IMR-90 (cell line): Measurements from ENCODE around the gene FBN1. TPM values are rescaled to one million over a fixed set of nuclear protein-coding genes. Genes with fewer than 3 reads are reported as not detected.

ENCODE experiments used
- ATAC-seq: fragments of 200-7000 bp; cut with Tn5 transposase; 2 replicates; pipeline ENCODE4 v1.9.1; 2020; ENCODE audit warnings: low read depth, mild to moderate bottlenecking, moderate library complexity
- BruUV-seq: library from RNA; stranded (reverse); fragments of 400-500 nt; replicated peaks from 2 replicates; lab custom pipeline; 2021; lab: Mats Ljungman, UMichigan
- CTCF ChIA-PET: fragments of 300-600 bp; formaldehyde crosslinking; extraction: SDS; loops from one replicate; lab custom pipeline; 2021; ENCODE audit warnings: antibody characterized with exemption; lab: Yijun Ruan, JAX
- POLR2A ChIA-PET: fragments of 300-600 bp; sonication (Branson Sonifier 250); formaldehyde crosslinking; loops from one replicate; lab custom pipeline; 2022; ENCODE audit warnings: antibody characterized with exemption; ENCODE audit not compliant: unreplicated experiment; lab: Charles Lee
- DNase-seq: peaks from one replicate; pipeline ENCODE4 v3.0.0; 2013
- H2AFZ ChIP-seq: replicated peaks from 2 replicates; pipeline ENCODE3; 2013; ENCODE audit warnings: low read length, mild to moderate bottlenecking; ENCODE audit not compliant: poor library complexity
- H2AK5ac ChIP-seq: 2 replicates; pipeline ENCODE4 v1.6.1; 2013; ENCODE audit warnings: low read depth, low read length, inconsistent platforms
- H2AK9ac ChIP-seq: replicated peaks from 2 replicates; pipeline ENCODE3; 2013; ENCODE audit warnings: mild to moderate bottlenecking, low read depth, low read length, moderate library complexity; ENCODE audit not compliant: poor library complexity
- H2BK120ac ChIP-seq: 2 replicates; pipeline ENCODE4 v1.6.1; 2013; ENCODE audit warnings: low read depth, low read length, inconsistent platforms
- H2BK15ac ChIP-seq: 3 replicates; pipeline ENCODE4 v1.6.1; 2013; ENCODE audit warnings: low read depth, low read length, inconsistent platforms
- H2BK20ac ChIP-seq: 2 replicates; pipeline ENCODE4 v1.6.1; 2013; ENCODE audit warnings: low read depth, mild to moderate bottlenecking, inconsistent platforms, low read length, moderate library complexity
- H2BK5ac ChIP-seq: 2 replicates; pipeline ENCODE4 v1.6.1; 2013; ENCODE audit warnings: mild to moderate bottlenecking, low read depth, low read length, inconsistent platforms; ENCODE audit not compliant: poor library complexity, severe bottlenecking
- H3K14ac ChIP-seq: replicated peaks from 2 replicates; pipeline ENCODE4 v1.6.1; 2013; ENCODE audit warnings: low read depth, low read length, inconsistent platforms
- H3K18ac ChIP-seq: 2 replicates; pipeline ENCODE4 v1.6.1; 2013; ENCODE audit warnings: low read depth, low read length, control low read depth
- H3K23ac ChIP-seq: 2 replicates; pipeline ENCODE4 v1.6.1; 2013; ENCODE audit warnings: low read depth, low read length, inconsistent platforms
- H3K27ac ChIP-seq: 2 replicates; pipeline ENCODE4 v1.5.1; 2013; ENCODE audit warnings: mild to moderate bottlenecking, control low read depth, low read length; ENCODE audit not compliant: insufficient read depth
- H3K27me3 ChIP-seq: 2 replicates; pipeline ENCODE4 v1.6.1; 2013; ENCODE audit warnings: low read length; ENCODE audit not compliant: control insufficient read depth, insufficient read depth
- H3K36me3 ChIP-seq: 2 replicates; pipeline ENCODE4 v1.6.1; 2013; ENCODE audit warnings: low read length, mixed read lengths; ENCODE audit not compliant: control insufficient read depth, insufficient read depth
- H3K4ac ChIP-seq: 2 replicates; pipeline ENCODE4 v1.6.1; 2013; ENCODE audit warnings: low read depth, low read length, inconsistent platforms
- H3K4me1 ChIP-seq: 2 replicates; pipeline ENCODE4 v1.6.1; 2013; ENCODE audit warnings: low read length, mixed read lengths; ENCODE audit not compliant: control insufficient read depth, insufficient read depth
- H3K4me2 ChIP-seq: 2 replicates; pipeline ENCODE4 v1.6.1; 2013; ENCODE audit warnings: low read depth, mild to moderate bottlenecking, control low read depth, low read length, moderate library complexity
- H3K4me3 ChIP-seq: 2 replicates; pipeline ENCODE4 v1.5.1; 2013; ENCODE audit warnings: low read depth, mild to moderate bottlenecking, control low read depth, low read length, moderate library complexity; ENCODE audit not compliant: insufficient read depth
- H3K56ac ChIP-seq: 2 replicates; pipeline ENCODE4 v1.6.1; 2013; ENCODE audit warnings: low read length, inconsistent platforms; ENCODE audit not compliant: insufficient read depth; ENCODE audit errors: extremely low read depth
- H3K79me1 ChIP-seq, 2 experiments: 2 replicates each; pipeline ENCODE4 v1.6.1; 2013; ENCODE audit warnings: low read length in 2 of 2, inconsistent platforms in 1 of 2, low read depth in 1 of 2
- H3K9ac ChIP-seq: 2 replicates; pipeline ENCODE4 v1.6.1; 2013; ENCODE audit warnings: low read depth, low read length, control low read depth
- H3K9me1 ChIP-seq: 2 replicates; pipeline ENCODE4 v1.6.1; 2013; ENCODE audit warnings: low read length, inconsistent platforms; ENCODE audit not compliant: insufficient read depth
- H3K9me3 ChIP-seq: 2 replicates; pipeline ENCODE4 v1.6.1; 2013; ENCODE audit warnings: low read length; ENCODE audit not compliant: control insufficient read depth, insufficient read depth
- H4K20me1 ChIP-seq: 2 replicates; pipeline ENCODE4 v1.6.1; 2013; ENCODE audit warnings: low read length, inconsistent platforms; ENCODE audit not compliant: insufficient read depth
- H4K5ac ChIP-seq: 2 replicates; pipeline ENCODE4 v1.6.1; 2013; ENCODE audit warnings: mild to moderate bottlenecking, low read depth, low read length, control low read depth
- H4K8ac ChIP-seq, 2 experiments: 2 replicates each; pipeline ENCODE4 v1.6.1; 2013; ENCODE audit warnings: low read depth in 2 of 2, low read length in 2 of 2, control low read depth in 1 of 2, inconsistent platforms in 1 of 2
- H4K91ac ChIP-seq: 2 replicates; pipeline ENCODE4 v1.6.1; 2013; ENCODE audit warnings: low read depth, low read length, inconsistent platforms; ENCODE audit not compliant: insufficient read depth
- RFX5 ChIP-seq: IDR thresholded peaks from 2 replicates; pipeline ENCODE4 v1.8.0; 2012; ENCODE audit warnings: low read depth, mild to moderate bottlenecking, low read length, moderate library complexity
- WGBS, 2 experiments: methylation state at CpG; one replicate each; pipeline versions ENCODE4 v1.1.5 to v1.1.7; 2013; ENCODE audit warnings: missing lambda C conversion rate in 2 of 2; ENCODE audit not compliant: insufficient read length in 1 of 2; ENCODE audit errors: extremely low coverage in 2 of 2; 5-methylcytosine and 5-hydroxymethylcytosine counted together
- dilution Hi-C: fragments of 300-500 bp; cut with HindIII; formaldehyde crosslinking; loops from one replicate; pipeline ENCODE4 v1.14.3; 2018; ENCODE audit warnings: low sequenced_read_pairs; ENCODE audit not compliant: unreplicated experiment
- in situ Hi-C: fragments of 300-500 bp; cut with MboI; formaldehyde crosslinking; loops from 3 replicates; pipeline ENCODE4 v1.14.3; 2019; ENCODE audit warnings: low sequenced_read_pairs, inconsistent platforms, mixed read lengths
- intact Hi-C: fragments of 100-400 bp; cut with micrococcal nuclease; formaldehyde crosslinking; loops from 2 replicates; pipeline ENCODE4 v1.10.0; 2022
- polyA plus RNA-seq, 3 experiments: library from polyadenylated mRNA; depleted of rRNA; stranded (reverse); fragments of >200 nt; gene quantifications; 2 replicates each; pipeline ENCODE4 v1.2.3, GENCODE V29; 2012; ENCODE audit warnings: low replicate concordance in 1 of 3
- total RNA-seq: library from RNA; depleted of rRNA; stranded (reverse); fragments of >200 nt; gene quantifications from 2 replicates; pipeline ENCODE4 v1.2.3, GENCODE V29; 2012
- TF ChIP-seq, protein P1 (sequence below): fragments of 150-350 bp; IDR thresholded peaks from 2 replicates; pipeline ENCODE4 v1.6.1; 2017; ENCODE audit warnings: mild to moderate bottlenecking, antibody characterized with exemption, low read length, low read depth

Gene FBN1
- total and polyA plus RNA-seq, 2 of the 4 experiments (the other 2 are of a cell fraction) = 134 to 283 TPM

DNA sequence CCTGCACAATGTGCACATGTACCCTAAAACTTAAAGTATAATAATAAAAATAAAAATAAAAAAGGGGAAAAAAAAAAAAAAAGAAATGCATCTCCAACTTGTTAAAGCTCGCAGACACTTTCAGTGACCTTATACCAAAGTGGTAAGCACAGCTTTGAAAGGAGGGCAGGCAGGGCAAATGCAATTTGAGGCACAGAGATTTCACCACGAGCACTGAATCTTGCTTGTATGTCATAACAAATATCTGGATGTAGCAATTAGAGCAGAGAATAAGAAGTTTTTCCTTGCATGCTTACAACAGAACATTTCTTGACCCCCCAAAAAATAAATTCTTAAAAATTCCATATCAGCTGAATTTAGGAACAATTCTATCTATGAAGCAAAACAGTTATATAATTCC is 66.5 kb downstream of the FBN1 start:
- intact Hi-C loops = no loop called here
- no peak overlapping the region for H2AK9ac ChIP-seq
- CTCF ChIA-PET = interaction anchor here (1.4 kb wide), 1 partner anchor 61 kb away, joined by 3 read pairs; no protein-coding TSS in a partner anchor
- H3K27me3 ChIP-seq = no peaks in the 10 kb centered on the region
- peaks cover 23% of the 10 kb centered on the region for H4K20me1 ChIP-seq
- BruUV-seq = no TSS peak
- POLR2A ChIA-PET = no interaction called here
- H3K56ac ChIP-seq = no peak overlapping the region
- H2BK120ac ChIP-seq = no peak overlapping the region
- dilution Hi-C loops = no loop called here
- peaks cover 21% of the 10 kb centered on the region for H3K9me1 ChIP-seq
- DNase-seq = no peak
- no peak overlapping the region for H3K9ac ChIP-seq
- H3K36me3 ChIP-seq = peaks cover 4% of the 10 kb centered on the region
- H4K91ac ChIP-seq = no peak overlapping the region
- no peak overlapping the region for H2BK5ac ChIP-seq
- H2AK5ac ChIP-seq = no peak overlapping the region
- peaks cover 35 to 83% of the 10 kb centered on the region in 2 experiments for H3K79me1 ChIP-seq
- no peak overlapping the region for H3K4ac ChIP-seq
- no peak overlapping the region for H4K5ac ChIP-seq
- peak overlapping the region in 1 of 2 experiments; percentile 19; a peak in 1 of 4 replicates for H4K8ac ChIP-seq
- WGBS, 2 experiments = 100% methylated on average over 1 of the region's 2 CpGs; no CpG with 5 or more reads in 1 of the 2 experiments
- H3K4me2 ChIP-seq = no peak overlapping the region
- ATAC-seq = no peak
- no peak overlapping the region for H3K4me3 ChIP-seq
- peaks cover 7% of the 10 kb centered on the region for H3K4me1 ChIP-seq
- no peak for TF ChIP-seq RFX5
- TF ChIP-seq, protein P1, sequence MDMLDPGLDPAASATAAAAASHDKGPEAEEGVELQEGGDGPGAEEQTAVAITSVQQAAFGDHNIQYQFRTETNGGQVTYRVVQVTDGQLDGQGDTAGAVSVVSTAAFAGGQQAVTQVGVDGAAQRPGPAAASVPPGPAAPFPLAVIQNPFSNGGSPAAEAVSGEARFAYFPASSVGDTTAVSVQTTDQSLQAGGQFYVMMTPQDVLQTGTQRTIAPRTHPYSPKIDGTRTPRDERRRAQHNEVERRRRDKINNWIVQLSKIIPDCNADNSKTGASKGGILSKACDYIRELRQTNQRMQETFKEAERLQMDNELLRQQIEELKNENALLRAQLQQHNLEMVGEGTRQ = no peak
- 0 out of 2 replicates have a peak overlapping the region, but pooled peaks have one; percentile 15 for H3K23ac ChIP-seq
- no peak overlapping the region for H3K27ac ChIP-seq
- H2AFZ ChIP-seq = no peak overlapping the region
- H3K14ac ChIP-seq = no peak overlapping the region
- no peak overlapping the region for H2BK15ac ChIP-seq
- no peaks in the 10 kb centered on the region for H3K9me3 ChIP-seq
- no peak overlapping the region for H2BK20ac ChIP-seq
- H3K18ac ChIP-seq = no peak overlapping the region
- in situ Hi-C loops = no loop called here
